ENCODE data around the gene FAM13C.
A peak's percentile ranks its signal among the peaks of the same experiment; 100 is the strongest.
"Not testable (repeated sequence)": the region's sequence is repeated elsewhere in the genome, so short reads cannot be mapped to it uniquely, and the experiment has no call there.

Gene FAM13C

GRCh38 chr10:59362144-59362958 is at the start of gene FAM13C:
Gene FAM13C (minus strand): TSS chr10:59362549. CDS start chr10:59362460, 89 bp downstream.
- peak; percentile 33 for FAIRE-seq

GRCh38 chr10:59405235-59405634 is 42.9 kb upstream of the FAM13C start:
- no peak for FAIRE-seq

GRCh38 chr10:59400214-59400613 is 37.9 kb upstream of the FAM13C start:
- FAIRE-seq, result no peak

GRCh38 chr10:59399329-59399728 is 37.0 kb upstream of the FAM13C start:
- FAIRE-seq, result not testable (repeated sequence)

- no peak for FAIRE-seq
Observed at GRCh38 chr10:59397961-59398360, 35.6 kb upstream of the FAM13C start.

GRCh38 chr10:59395984-59396383 is 33.6 kb upstream of the FAM13C start:
- FAIRE-seq, result no peak

GRCh38 chr10:59393349-59393748 is 31.0 kb upstream of the FAM13C start:
- no peak for FAIRE-seq

- no peak for FAIRE-seq
Observed at GRCh38 chr10:59391060-59391459, 28.7 kb upstream of the FAM13C start.

- FAIRE-seq, result no peak
Observed at GRCh38 chr10:59388671-59388976, 26.3 kb upstream of the FAM13C start.

GRCh38 chr10:59387951-59388670 is 25.8 kb upstream of the FAM13C start:
- no peak for FAIRE-seq

- FAIRE-seq, result no peak
Observed at GRCh38 chr10:59384761-59385160, 22.4 kb upstream of the FAM13C start.

GRCh38 chr10:59383908-59384307 is 21.6 kb upstream of the FAM13C start:
- no peak for FAIRE-seq

- no peak for FAIRE-seq
Observed at GRCh38 chr10:59383436-59383835, 21.1 kb upstream of the FAM13C start.

- FAIRE-seq, result peak; percentile 37
Observed at GRCh38 chr10:59382831-59383295, 20.5 kb upstream of the FAM13C start.

- FAIRE-seq, result no peak
Observed at GRCh38 chr10:59381687-59382086, 19.3 kb upstream of the FAM13C start.

GRCh38 chr10:59376846-59377245 is 14.5 kb upstream of the FAM13C start:
- no peak for FAIRE-seq

- no peak for FAIRE-seq
Observed at GRCh38 chr10:59375990-59376389, 13.6 kb upstream of the FAM13C start.

- no peak for FAIRE-seq
Observed at GRCh38 chr10:59374916-59375315, 12.6 kb upstream of the FAM13C start.

- FAIRE-seq, result no peak
Observed at GRCh38 chr10:59373071-59373470, 10.7 kb upstream of the FAM13C start.

GRCh38 chr10:59372543-59372942 is 10.2 kb upstream of the FAM13C start:
- FAIRE-seq, result no peak

GRCh38 chr10:59366290-59366689 is 3.9 kb upstream of the FAM13C start:
- FAIRE-seq, result no peak

- no peak for FAIRE-seq
Observed at GRCh38 chr10:59363446-59363958, 1.2 kb upstream of the FAM13C start.

GRCh38 chr10:59362959-59363381 is 621 bp upstream of the FAM13C start:
- FAIRE-seq, result no peak

- no peak for FAIRE-seq
Observed at GRCh38 chr10:59361663-59362143, 646 bp downstream of the FAM13C start.

Data from endometrium (tissue), 2 donors.